GM21786 (cell line): ENCODE data around the gene TMEM179B.
A peak's percentile ranks its signal among the peaks of the same experiment; 100 is the strongest.
"Not testable (repeated sequence)": the region's sequence is repeated elsewhere in the genome, so short reads cannot be mapped to it uniquely, and the experiment has no call there.

ENCODE experiments used
- ATAC-seq: cut with Tn5 transposase; IDR thresholded peaks from one replicate; pipeline ENCODE4 v1.9.1; 2021; ENCODE audit not compliant: unreplicated experiment

TMEM179B gene

GRCh38 chr11:62788991-62789390 is 1.8 kb downstream of the TMEM179B start:
- no peak for ATAC-seq

DNA sequence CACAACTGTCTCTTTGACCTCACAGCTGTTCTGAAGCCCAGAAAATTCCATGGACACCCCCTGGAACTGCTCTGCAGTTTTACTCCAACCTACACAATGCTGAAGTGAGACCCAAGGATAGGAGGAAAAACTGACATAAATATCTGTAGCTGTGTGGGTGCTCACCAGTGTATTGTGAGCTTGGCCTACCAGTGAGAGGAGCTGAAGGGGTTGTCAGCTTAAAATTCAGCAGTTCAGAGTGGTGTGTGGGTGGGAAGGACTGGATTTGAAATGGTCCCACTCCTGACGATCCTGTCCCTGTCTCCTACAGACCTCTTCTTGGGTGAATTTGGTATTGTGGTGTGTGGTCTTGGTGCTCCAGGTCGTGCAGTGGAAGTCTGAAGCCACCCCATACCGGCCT is 2.4 kb downstream of the TMEM179B start:
- no peak for ATAC-seq

GRCh38 chr11:62791501-62792201 is 4.4 kb downstream of the TMEM179B start, which contains the start of gene TMEM223:
TSS of gene TMEM223 (minus strand) at chr11:62792006. CDS start at chr11:62791994, 12 bp downstream.
- ATAC-seq: peak; percentile 68

DNA sequence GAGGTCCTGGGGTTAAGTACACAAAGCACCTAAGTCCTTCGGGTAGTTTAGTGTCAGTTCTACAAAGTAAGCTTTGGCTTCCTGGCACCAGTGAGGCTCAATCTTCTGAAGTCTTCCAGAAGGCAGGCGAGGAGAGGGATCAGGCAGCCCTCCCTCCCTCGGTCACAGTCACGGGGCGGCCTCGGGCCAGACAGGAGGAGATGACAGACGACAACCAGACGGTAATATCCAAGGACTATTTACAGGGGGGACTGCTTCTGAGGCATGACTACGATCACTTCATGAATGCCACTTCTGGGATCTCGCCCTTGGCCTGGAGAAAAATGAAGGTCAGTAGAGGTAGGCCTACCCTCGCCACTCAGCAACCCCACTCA is 5.0 kb downstream of the TMEM179B start:
- ATAC-seq: peak; percentile 3

DNA sequence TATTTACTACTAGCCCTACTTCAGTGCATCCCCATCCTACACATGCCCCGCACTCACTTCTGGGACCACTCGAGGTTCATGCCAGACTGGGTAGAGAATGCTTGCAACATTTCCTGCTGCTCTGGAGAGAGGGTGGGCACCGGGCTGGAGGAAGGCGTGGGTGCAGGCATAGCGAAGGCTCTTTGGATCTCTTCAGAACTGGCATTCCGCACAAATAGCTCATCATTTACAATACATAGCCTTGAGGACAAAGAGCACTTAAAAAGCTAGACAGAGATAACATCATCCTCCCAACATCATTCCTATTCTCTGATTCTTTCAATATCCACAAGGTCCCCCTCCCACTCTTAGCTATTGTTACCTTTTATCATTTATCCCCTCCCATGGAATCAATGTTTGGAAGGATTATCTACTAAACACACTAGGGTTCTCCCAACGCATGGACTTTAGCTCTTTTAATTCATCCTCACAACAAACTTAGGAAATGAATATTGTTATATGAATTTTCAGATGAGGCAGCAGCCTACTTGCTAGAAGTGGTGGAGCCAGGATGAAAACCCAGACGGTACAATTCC is 7.1 kb downstream of the TMEM179B start:
- ATAC-seq: no peak

DNA sequence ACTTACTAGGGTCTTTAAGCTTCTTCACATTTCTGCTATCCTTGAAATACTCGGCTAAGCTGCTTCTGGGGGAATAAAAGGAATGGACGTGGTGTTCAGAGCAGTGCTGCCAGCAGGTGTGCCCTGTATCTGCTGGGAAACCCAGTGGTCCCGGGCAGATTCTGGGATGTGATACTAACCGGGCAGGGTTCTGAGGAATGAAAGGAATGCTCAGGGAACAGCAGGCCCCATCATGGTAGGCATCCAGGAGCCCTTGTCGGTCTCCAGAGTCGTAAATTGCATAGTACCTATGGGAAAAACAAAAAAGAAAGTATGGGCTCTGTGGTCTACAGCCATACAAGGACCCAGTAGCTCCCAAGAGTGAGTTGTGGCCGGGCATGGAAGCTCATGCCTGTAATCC is 9.1 kb downstream of the TMEM179B start:
- no peak for ATAC-seq

DNA sequence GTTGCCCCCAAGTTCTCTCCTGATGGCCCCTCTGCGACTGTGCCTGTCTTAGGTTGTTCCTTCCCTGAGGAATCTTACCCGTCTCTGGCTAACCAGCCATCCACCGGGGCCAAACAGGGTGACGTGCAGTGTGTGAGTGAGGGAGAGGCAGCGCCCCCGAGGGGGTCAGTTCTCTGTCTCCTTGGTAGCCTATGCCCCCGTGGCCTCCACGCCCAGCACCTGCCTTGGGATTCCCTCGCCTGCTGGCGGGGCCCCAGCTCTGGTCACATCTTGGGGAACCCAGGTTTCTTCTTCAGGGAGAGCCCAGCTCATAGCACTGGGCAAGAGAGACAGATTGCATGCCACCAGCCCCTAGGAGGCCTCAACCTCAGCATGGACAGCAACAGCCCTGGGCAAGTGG is 12.3 kb downstream of the TMEM179B start:
- no peak for ATAC-seq

DNA sequence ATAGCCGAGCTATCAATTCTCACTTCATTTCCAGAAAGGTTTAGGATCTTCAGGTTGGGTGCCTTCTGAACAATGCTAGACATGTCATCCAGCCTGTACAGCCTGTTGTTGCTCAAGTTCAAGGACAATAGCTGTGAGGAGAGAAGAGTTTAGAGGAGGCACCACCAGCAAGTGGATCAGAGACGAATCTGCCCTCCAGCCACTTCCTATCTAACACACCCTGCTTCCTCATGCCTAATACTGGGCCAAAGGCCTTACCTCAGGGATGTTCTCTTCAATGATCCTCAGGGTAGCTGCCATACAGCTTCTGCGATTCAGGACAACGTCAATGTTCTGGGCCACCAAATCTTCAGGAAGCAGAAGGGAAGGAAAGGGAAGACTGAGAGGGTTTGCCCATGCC is 13.9 kb downstream of the TMEM179B start:
- no peak for ATAC-seq

DNA sequence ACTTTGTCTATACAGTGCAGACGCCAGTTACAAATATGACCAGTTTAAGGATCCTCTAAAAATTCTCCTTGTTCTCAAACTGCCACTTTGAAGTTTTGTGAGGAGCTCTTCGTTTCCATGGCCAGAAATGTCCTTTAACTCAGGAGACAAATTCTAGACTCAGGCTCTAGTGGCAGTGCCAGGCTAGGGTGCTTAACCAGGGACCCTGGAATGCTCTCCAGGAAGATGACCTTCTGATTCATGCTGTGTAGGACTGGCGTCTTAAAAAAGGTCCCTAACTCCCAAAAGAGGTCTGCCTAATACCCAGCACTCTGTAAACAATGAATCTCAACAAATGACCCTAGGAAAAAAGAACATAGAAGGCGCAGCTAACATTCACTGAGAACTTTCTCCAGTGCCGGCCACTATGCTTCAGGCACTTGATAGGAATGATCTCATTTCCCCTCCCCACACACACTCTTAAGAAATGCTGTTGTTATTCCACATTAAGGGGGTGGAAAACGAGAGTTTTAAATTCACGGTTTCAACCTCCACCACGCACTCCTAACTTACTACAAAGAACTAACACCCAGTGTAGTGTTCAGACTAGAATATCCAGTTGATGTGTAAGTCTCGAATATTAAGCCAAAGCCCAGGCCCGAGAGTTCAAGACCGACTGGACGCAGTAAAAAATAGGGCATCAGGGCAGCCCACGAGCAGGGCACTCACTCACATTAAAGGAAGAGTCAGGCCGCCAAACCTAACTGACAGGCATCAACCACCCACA is 17.3 kb downstream of the TMEM179B start:
- ATAC-seq: no peak

- ATAC-seq: peak; percentile 74
These were observed 18.1 kb downstream of the TMEM179B start, which contains the start of gene NXF1 for GRCh38 chr11:62805076-62805892. TSS of gene NXF1 (minus strand) at chr11:62805440. CDS start at chr11:62805356, 84 bp downstream.

- ATAC-seq: no peak
These were observed 18.8 kb downstream of the TMEM179B start for GRCh38 chr11:62805961-62806441.

- ATAC-seq: no peak
These were observed 19.5 kb downstream of the TMEM179B start for GRCh38 chr11:62806611-62807121.

- no peak for ATAC-seq
These were observed 23.5 kb downstream of the TMEM179B start for GRCh38 chr11:62810748-62811147.

- no peak for ATAC-seq
These were observed 24.5 kb downstream of the TMEM179B start for GRCh38 chr11:62811659-62812058.

DNA sequence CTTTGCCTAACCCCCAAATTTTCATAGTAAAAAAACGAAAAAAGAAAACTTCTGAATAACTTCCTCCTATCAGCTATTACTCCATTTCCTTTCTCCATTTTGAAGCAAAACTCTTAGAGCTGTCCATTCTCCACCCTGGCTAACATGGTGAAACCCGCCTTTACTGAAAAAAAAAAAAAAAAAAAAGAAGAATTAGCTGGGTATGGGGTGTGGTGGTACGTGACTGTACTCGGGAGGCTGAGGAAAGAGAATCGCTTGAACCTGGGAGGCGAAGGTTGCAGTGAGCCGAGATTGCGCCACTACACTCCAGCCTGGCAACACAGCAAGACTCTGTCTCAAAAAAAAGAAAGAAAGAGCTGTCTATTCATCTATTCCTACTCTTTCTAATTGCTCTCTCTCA is 29.4 kb downstream of the TMEM179B start:
- ATAC-seq: no peak

- no peak for ATAC-seq
These were observed 29.9 kb downstream of the TMEM179B start for GRCh38 chr11:62817129-62817528.

GRCh38 chr11:62823677-62824076 is 36.5 kb downstream of the TMEM179B start:
- no peak for ATAC-seq

- not testable (repeated sequence) for ATAC-seq
These were observed 40.9 kb downstream of the TMEM179B start for GRCh38 chr11:62828130-62828529.

DNA sequence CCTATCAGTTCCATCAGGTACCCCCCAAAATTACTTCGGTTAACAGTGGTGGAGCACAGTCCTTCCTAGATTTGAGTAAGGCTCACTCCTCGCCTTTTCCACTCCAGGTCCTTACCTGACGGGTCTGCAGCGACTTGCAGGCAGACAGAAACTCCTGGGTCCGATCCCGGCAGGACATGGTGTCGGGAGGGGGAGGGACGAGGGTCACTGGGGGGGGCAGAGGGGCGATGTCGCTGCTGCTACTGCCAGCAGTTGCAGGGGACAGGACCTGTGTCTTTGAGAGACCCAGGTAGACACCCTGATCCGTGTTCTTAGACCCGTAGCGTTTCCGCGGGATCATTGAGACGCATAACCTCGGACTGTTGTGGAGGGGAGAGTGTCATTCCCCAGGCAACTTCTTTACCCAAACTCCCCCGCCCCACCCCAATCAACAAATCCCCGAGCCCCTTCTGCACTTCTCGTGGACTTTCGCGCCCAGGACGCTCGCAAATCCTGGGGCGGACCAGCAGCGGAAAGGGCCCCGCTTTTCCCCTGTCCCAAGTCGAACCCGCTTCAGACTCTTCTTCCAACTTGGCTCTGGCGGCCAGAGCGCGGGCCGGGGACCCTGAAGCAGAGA is 43.8 kb downstream of the TMEM179B start:
- peak; percentile 3 for ATAC-seq
